Thymus (tissue), 11 donors: Measurements from ENCODE around the gene DGKE. TPM values are rescaled to one million over a fixed set of nuclear protein-coding genes. Genes with fewer than 3 reads are reported as not detected.

Experiments
- DNase-seq, 9 donors: peaks; one replicate each; pipeline ENCODE4 v3.0.0-alpha.2; 2013; ENCODE audit warnings: low spot score in 9 of 9, low read depth in 6 of 9, missing footprints in 1 of 9
- H3K27ac ChIP-seq, 2 donors: one replicate each; pipeline ENCODE4 v1.5.1; 2013; ENCODE audit warnings: control low read depth in 1 of 2, low read depth in 1 of 2, low read length in 1 of 2, mild to moderate bottlenecking in 1 of 2, moderate library complexity in 1 of 2
- H3K27me3 ChIP-seq, 2 donors: one replicate each; pipeline ENCODE4 v1.5.1; 2013; ENCODE audit warnings: low read length in 1 of 2; ENCODE audit not compliant: control insufficient read depth in 2 of 2, insufficient read depth in 1 of 2
- H3K36me3 ChIP-seq, 2 donors: one replicate each; pipeline ENCODE4 v1.5.1; 2013; ENCODE audit warnings: low read length in 1 of 2, mild to moderate bottlenecking in 1 of 2, moderate library complexity in 1 of 2; ENCODE audit not compliant: control insufficient read depth in 2 of 2, insufficient read depth in 2 of 2
- H3K4me1 ChIP-seq, 2 donors: one replicate each; pipeline ENCODE4 v1.5.1; 2013; ENCODE audit warnings: low read length in 2 of 2; ENCODE audit not compliant: control insufficient read depth in 2 of 2, insufficient read depth in 2 of 2
- H3K4me3 ChIP-seq, 2 donors: one replicate each; pipeline ENCODE4 v1.5.1; 2013; ENCODE audit warnings: low read length in 2 of 2, control low read depth in 1 of 2, mild to moderate bottlenecking in 1 of 2
- H3K9me3 ChIP-seq, 2 donors: one replicate each; pipeline ENCODE4 v1.5.1; 2013; ENCODE audit warnings: low read length in 1 of 2, mild to moderate bottlenecking in 1 of 2; ENCODE audit not compliant: control insufficient read depth in 2 of 2, insufficient read depth in 1 of 2
- WGBS: extraction: QIAGEN DNeasy Blood & Tissue Kit; methylation state at CpG from one replicate; pipeline ENCODE4 v1.1.7; 2013; 5-methylcytosine and 5-hydroxymethylcytosine counted together
- polyA plus RNA-seq: library from polyadenylated mRNA; stranded (reverse); fragments of 200-250 nt; gene quantifications from one replicate; pipeline ENCODE4 v1.2.3, GENCODE V29; 2013
- total RNA-seq: library from RNA; stranded (reverse); fragments of 120-200 nt; gene quantifications from one replicate; pipeline ENCODE4 v1.2.4, GENCODE V29; 2013
- donor health status: healthy.

The DGKE gene
- total and polyA plus RNA-seq, 2 donors, result 8.9 to 15.8 TPM

DNA sequence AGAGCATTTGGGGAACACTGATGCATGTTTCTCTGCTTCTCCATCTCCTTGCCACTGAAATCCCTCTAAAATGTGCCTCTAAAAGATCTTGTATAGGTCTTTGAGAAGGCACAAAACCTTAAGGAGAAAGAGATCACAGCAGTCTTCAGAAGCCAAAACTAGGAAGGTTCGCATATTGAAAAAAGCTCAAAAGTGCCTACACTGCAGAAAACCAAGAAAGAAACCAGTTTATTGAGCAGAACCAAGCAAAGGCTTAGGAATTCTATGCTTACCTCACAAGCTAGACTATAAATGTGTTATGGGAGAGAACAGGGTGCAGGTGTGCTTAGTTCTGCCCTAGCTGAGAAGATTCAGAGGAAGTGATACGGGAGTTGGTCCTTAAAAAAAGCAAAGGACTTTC lies 16.6 kb downstream of the DGKE start:
- no peak for DNase-seq
- no peak overlapping the region for H3K4me3 ChIP-seq
- no peak overlapping the region for H3K27ac ChIP-seq
- 74% methylated on average over 2 of the region's 2 CpGs for WGBS
- peaks cover 8 to 14% of the 10 kb centered on the region in 2 donors for H3K4me1 ChIP-seq
- peaks cover 25 to 26% of the 10 kb centered on the region in 2 donors for H3K36me3 ChIP-seq
- H3K9me3 ChIP-seq, result no peaks in the 10 kb centered on the region
- no peaks in the 10 kb centered on the region for H3K27me3 ChIP-seq

DNA sequence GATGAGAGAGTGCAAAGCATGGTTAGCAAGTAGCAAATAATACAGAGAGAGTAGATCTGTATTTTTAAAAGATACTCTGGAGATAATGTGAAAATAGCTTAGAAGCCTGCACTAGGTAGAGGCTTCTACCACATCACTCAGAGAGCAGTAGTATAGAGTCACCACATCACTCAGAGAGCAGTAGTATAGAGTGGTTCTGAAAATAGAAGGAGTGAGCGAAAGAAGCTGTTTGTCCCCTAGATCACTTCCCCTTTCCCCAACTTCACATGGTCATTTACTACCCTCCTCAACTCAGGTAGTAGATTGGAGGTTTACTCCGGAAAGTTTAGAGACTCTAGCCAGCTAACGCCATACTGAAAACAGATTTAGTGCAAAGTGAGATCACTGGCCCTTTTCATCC lies 17.1 kb downstream of the DGKE start:
- no peak overlapping the region for H3K27ac ChIP-seq
- H3K4me1 ChIP-seq, result peaks cover 8 to 14% of the 10 kb centered on the region in 2 donors
- no peaks in the 10 kb centered on the region for H3K9me3 ChIP-seq
- 63% methylated on average over 3 of the region's 3 CpGs for WGBS
- DNase-seq, result peak in 4 of 9 donors; percentile 27 to 74 (median 38)
- H3K36me3 ChIP-seq, result peaks cover 26 to 27% of the 10 kb centered on the region in 2 donors
- no peak overlapping the region for H3K4me3 ChIP-seq
- H3K27me3 ChIP-seq, result no peaks in the 10 kb centered on the region

DNA sequence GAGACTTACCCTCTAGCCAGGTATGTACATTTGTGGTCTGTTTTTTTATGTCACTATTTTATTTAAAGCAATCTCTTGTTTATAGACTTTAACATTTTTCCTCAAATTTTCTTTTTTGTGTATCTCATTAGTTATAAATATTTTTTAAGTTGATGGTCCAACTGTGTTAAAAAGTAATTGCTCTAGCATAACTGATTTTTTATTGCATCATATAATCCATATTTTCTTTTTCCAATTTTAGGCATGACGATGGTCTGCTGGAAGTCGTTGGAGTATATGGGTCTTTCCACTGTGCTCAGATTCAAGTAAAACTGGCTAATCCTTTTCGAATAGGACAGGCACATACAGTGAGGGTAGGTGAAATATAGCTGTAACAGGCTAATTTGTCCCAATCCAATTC lies 27.9 kb downstream of the DGKE start:
- 97% methylated on average over 3 of the region's 3 CpGs for WGBS
- Histone ChIP-seq H3K36me3 (peaks cover 33 to 40% of the 10 kb centered on the region in 2 donors), H3K27me3 (no peaks in the 10 kb centered on the region), H3K4me3 (no peak overlapping the region), H3K27ac (no peak overlapping the region), H3K4me1 (peaks cover 7 to 10% of the 10 kb centered on the region in 2 donors), H3K9me3 (no peaks in the 10 kb centered on the region)
- DNase-seq, result no peak

DNA sequence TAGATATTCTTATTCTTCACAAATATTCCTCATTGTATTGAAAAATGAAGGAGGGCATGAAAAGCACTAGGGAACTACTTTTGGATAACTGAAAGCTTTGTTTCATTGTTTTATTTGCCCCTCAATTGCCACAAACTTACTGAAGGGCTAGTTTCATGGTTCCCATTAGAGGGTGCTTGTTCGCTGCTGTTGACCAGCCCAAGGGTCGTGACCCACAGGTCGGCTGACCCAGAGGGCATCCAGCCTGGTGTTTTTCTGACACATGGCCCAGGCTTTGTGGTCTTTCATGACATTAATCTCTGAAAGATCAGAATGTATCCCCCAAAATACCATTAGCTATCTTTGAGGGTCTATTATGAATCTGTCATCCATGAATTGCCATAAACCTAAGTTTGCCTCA lies 30.0 kb downstream of the DGKE start:
- WGBS, result 79% methylated on average over 3 of the region's 3 CpGs
- Histone ChIP-seq H3K27ac (no peak overlapping the region), H3K9me3 (no peaks in the 10 kb centered on the region), H3K4me1 (peaks cover 7 to 10% of the 10 kb centered on the region in 2 donors), H3K4me3 (no peak overlapping the region), H3K27me3 (no peaks in the 10 kb centered on the region), H3K36me3 (peaks cover 37 to 43% of the 10 kb centered on the region in 2 donors)
- DNase-seq, result no peak

DNA sequence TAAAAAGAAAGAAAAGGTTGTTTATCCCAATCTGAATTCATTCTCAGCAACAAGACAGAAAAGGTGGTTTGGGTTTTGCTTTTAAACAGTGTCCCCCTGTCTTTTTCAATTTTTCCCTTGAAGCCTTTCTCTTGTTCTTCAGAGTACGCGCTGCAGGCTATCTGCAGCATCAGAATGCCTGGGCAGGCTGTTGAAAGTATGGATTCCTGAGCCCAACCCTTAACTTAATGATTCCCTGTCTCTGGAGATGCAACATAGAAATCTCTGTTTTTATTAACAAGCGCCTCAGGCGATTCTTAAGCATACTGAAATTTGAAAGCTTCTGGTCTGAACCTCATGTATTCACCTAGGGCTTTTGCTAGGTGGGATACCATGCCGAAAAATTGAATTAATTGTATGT lies 32.1 kb downstream of the DGKE start:
- H3K27ac ChIP-seq, result no peak overlapping the region
- 98% methylated on average over 5 of the region's 5 CpGs for WGBS
- no peaks in the 10 kb centered on the region for H3K9me3 ChIP-seq
- no peak overlapping the region for H3K4me3 ChIP-seq
- DNase-seq, result no peak
- H3K36me3 ChIP-seq, result peaks cover 21 to 39% of the 10 kb centered on the region in 2 donors
- H3K4me1 ChIP-seq, result no peaks in the 10 kb centered on the region
- no peaks in the 10 kb centered on the region for H3K27me3 ChIP-seq

DNA sequence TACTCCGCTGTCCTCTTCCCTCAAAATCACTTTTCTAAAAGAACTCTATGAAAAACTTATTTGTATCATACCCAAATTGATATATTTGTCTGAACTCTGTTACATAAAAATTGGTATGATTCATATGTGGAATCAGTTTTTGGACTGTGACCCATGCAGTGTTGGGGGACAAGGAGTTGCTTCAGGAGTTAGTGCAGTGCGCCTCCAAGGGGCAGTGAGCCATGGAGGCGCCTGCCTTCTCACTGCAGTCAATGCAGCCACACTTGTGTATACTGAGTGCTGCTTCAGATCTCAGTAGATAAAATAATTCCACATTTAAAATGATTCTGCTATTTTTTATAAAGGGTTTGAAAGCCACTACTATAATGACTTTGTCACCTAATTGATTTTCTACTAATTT lies 32.5 kb downstream of the DGKE start:
- peaks cover 16 to 35% of the 10 kb centered on the region in 2 donors for H3K36me3 ChIP-seq
- 48% methylated on average over 3 of the region's 3 CpGs for WGBS
- H3K4me1 ChIP-seq, result no peaks in the 10 kb centered on the region
- no peak overlapping the region for H3K27ac ChIP-seq
- no peaks in the 10 kb centered on the region for H3K27me3 ChIP-seq
- no peak overlapping the region for H3K4me3 ChIP-seq
- DNase-seq, result peak in 3 of 9 donors; percentile 24 to 34 (median 28)
- no peaks in the 10 kb centered on the region for H3K9me3 ChIP-seq

DNA sequence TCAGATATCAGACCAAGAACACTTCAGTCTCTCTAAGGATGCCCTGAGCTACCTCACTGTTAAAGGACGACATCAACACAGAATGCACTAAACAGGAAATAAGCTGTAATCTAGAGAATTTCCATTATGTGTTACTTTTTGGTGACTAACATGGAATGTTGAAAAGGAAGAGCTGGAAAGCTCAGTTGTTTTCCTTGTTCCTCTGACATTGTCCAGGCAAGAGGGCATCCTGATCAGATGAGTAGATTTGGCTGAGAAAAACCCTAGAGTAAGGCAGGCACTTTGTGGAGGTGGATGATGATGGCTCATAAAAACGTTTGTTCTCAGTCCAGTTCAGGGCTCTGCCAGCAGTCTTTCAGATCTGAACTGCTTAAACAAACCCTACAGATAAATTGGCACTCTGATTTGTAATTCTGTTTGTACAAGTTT lies 34.0 kb downstream of the DGKE start:
- no peaks in the 10 kb centered on the region for H3K4me1 ChIP-seq
- H3K27me3 ChIP-seq, result no peaks in the 10 kb centered on the region
- 82% methylated on average over 2 of the region's 2 CpGs for WGBS
- no peaks in the 10 kb centered on the region for H3K9me3 ChIP-seq
- DNase-seq, result no peak
- no peak overlapping the region for H3K4me3 ChIP-seq
- peaks cover 10 to 20% of the 10 kb centered on the region in 2 donors for H3K36me3 ChIP-seq
- H3K27ac ChIP-seq, result no peak overlapping the region

DNA sequence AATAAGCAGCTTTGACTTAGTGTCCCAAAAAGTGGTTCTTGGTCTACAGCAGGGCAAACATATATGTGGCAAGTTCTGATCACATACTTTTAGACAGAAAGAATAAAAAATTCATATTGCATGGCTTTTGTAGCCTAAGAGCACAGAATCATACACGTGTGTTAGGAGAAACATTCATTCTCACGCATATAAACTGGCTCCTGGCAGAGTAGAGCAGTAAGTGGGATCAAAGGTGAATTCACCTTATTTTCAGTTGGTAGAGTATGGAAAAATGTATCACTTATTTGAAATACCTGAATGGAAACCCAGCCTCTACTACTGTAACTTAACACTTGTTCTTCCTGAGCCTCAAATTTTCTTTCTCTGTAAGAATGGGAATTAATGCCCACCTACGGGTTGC lies 34.8 kb downstream of the DGKE start:
- H3K4me3 ChIP-seq, result no peak overlapping the region
- no peaks in the 10 kb centered on the region for H3K9me3 ChIP-seq
- H3K36me3 ChIP-seq, result peaks cover 10 to 14% of the 10 kb centered on the region in 2 donors
- WGBS, result 96% methylated on average over 3 of the region's 3 CpGs
- no peaks in the 10 kb centered on the region for H3K27me3 ChIP-seq
- H3K27ac ChIP-seq, result no peak overlapping the region
- no peak for DNase-seq
- no peaks in the 10 kb centered on the region for H3K4me1 ChIP-seq

DNA sequence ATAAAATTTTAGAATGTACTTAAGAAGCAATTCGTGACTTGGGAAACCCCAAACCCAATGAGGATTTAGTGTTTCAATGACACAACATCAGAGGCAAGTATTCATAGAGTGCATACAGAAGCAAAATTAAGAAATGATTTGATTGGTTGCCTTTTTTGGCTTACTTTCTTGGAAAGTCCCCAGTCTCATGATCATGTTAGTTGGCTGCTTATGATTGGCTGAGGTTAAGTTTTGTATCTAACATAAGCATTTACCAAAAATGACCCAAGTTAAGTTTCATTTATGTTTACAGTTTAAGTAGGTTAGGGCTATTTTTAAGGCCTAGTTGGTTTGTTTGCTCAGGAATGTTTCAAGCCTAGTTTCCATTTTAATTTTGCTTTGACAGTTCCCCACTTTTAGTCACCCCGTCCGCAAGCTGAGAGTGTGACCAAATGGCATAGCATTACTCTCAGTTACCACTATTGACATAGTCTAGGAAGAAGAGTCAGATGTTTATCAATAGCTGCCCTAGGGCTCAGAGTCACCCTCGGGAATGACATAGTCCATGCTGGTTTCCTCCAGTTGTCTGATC lies 36.2 kb downstream of the DGKE start:
- H3K27ac ChIP-seq, result no peak overlapping the region
- H3K9me3 ChIP-seq, result no peaks in the 10 kb centered on the region
- H3K27me3 ChIP-seq, result no peaks in the 10 kb centered on the region
- DNase-seq, result no peak
- H3K36me3 ChIP-seq, result peaks cover 7 to 8% of the 10 kb centered on the region in 2 donors
- 95% methylated on average over 4 of the region's 4 CpGs for WGBS
- no peaks in the 10 kb centered on the region for H3K4me1 ChIP-seq
- no peak overlapping the region for H3K4me3 ChIP-seq
